Kidney (tissue), 14 donors: ENCODE data around the gene SARM1. TPM values are rescaled to one million over a fixed set of nuclear protein-coding genes. Genes with fewer than 3 reads are reported as not detected.

Source experiments
- DNase-seq, 5 donors: peaks; one replicate each; pipeline ENCODE4 v3.0.0-alpha.2; 2013 to 2020
- FAIRE-seq: peaks from 2 replicates; lab custom pipeline; 2012; peaks lifted over from hg19 to GRCh38; lab: Jason Lieb, UNC
- H3K27ac ChIP-seq, 2 donors: one replicate each; pipeline ENCODE4 v1.7.0; 2013; ENCODE audit warnings: low read depth in 2 of 2, low read length in 2 of 2, inconsistent platforms in 1 of 2
- H3K27me3 ChIP-seq: one replicate; pipeline ENCODE4 v1.7.1; 2013; ENCODE audit warnings: low read length, inconsistent platforms; ENCODE audit not compliant: control insufficient read depth, insufficient read depth
- H3K36me3 ChIP-seq, 3 donors: one replicate each; pipeline versions ENCODE4 v1.7.0 to v1.7.1; 2013; ENCODE audit warnings: low read length in 3 of 3, control low read depth in 1 of 3, inconsistent platforms in 1 of 3; ENCODE audit not compliant: insufficient read depth in 3 of 3, control insufficient read depth in 2 of 3
- H3K4me1 ChIP-seq, 3 donors: one replicate each; pipeline versions ENCODE4 v1.7.0 to v1.7.1; 2013; ENCODE audit warnings: low read length in 3 of 3, inconsistent platforms in 1 of 3, low read depth in 1 of 3; ENCODE audit not compliant: control insufficient read depth in 2 of 3, insufficient read depth in 2 of 3
- H3K4me3 ChIP-seq, 3 donors: one replicate each; pipeline versions ENCODE4 v1.7.0 to v1.8.1; 2013; ENCODE audit warnings: low read length in 3 of 3, control low read depth in 1 of 3, inconsistent platforms in 1 of 3
- H3K9ac ChIP-seq, 3 donors: one replicate each; pipeline versions ENCODE4 v1.7.0 to v1.7.1; 2013; ENCODE audit warnings: low read length in 3 of 3, control low read depth in 1 of 3, inconsistent platforms in 1 of 3
- H3K9me3 ChIP-seq, 3 donors: one replicate each; pipeline versions ENCODE4 v1.7.0 to v1.7.1; 2013; ENCODE audit warnings: low read length in 3 of 3, control low read depth in 1 of 3, inconsistent platforms in 1 of 3; ENCODE audit not compliant: control insufficient read depth in 2 of 3, insufficient read depth in 1 of 3
- CTCF ChIP-seq: IDR thresholded peaks from 3 replicates; pipeline ENCODE4 v1.5.1; 2012; ENCODE audit warnings: mild to moderate bottlenecking, moderate library complexity, borderline replicate concordance; ENCODE audit not compliant: insufficient read depth; ENCODE audit errors: extremely low read depth
- intact Hi-C: fragments of 100-400 bp; cut with DNase I; formaldehyde crosslinking; loops from one replicate; pipeline ENCODE4 v1.11.1; 2022
- microRNA-seq: library from miRNA; unstranded; fragments of <30 nt; microRNA quantifications from one replicate; pipeline ENCODE4 v1.2.0, GENCODE V29; 2020
- polyA plus RNA-seq: library from polyadenylated mRNA; stranded (reverse); fragments of 350-450 nt; fragmentation: Illumina TruSeq; extraction: RNeasy Lipid Tissue Mini Kit (QIAGEN cat#74804); gene quantifications from one replicate; pipeline ENCODE4 v1.2.3, GENCODE V29; 2014; ENCODE audit warnings: low read depth, low replicate concordance; ENCODE audit not compliant: insufficient read depth
- total RNA-seq: library from RNA; stranded (reverse); fragmentation: NEBNext Ultra II Directional; extraction: Animal tissue kit (Norgen Biotek cat#: 25700); gene quantifications from one replicate; pipeline ENCODE4 v1.2.1, GENCODE V29; 2021
- donor health status: control.
- donor health status: control.
- donor health status: control.
- donor health status: control.
- donor health status: control.
- donor health status: DM: yes; HTN: yes; CAD: no.
- donor health status: Normal renal cell carcinoma (clear cell type).

Gene SARM1
- total and polyA plus RNA-seq, 2 donors from 2014 or later: 10.4 to 23.8 TPM

GRCh38 chr17:28447396-28447760 is 75.9 kb downstream of the SARM1 start:
- H3K36me3 ChIP-seq: no peaks in the 10 kb centered on the region
- intact Hi-C loops: no loop called here
- H3K4me1 ChIP-seq: no peaks in the 10 kb centered on the region
- no peak for TF ChIP-seq CTCF
- DNase-seq (no peak), FAIRE-seq (no peak)
- no peak overlapping the region for H3K27ac ChIP-seq
- no peak overlapping the region for H3K9ac ChIP-seq
- no peak overlapping the region for H3K4me3 ChIP-seq
- no peaks in the 10 kb centered on the region for H3K27me3 ChIP-seq
- no peaks in the 10 kb centered on the region for H3K9me3 ChIP-seq

GRCh38 chr17:28449859-28450258 is 78.4 kb downstream of the SARM1 start:
- FAIRE-seq (no peak), DNase-seq (no peak)
- Histone ChIP-seq H3K27ac (no peak overlapping the region), H3K4me3 (no peak overlapping the region), H3K36me3 (no peaks in the 10 kb centered on the region), H3K9ac (no peak overlapping the region), H3K9me3 (no peaks in the 10 kb centered on the region), H3K27me3 (no peaks in the 10 kb centered on the region), H3K4me1 (no peaks in the 10 kb centered on the region)
- no peak for TF ChIP-seq CTCF
- intact Hi-C loops: no loop called here

Small RNA genes lying within 50 kb of the gene (microRNA-seq; reads per million reads assigned to microRNA genes)
- not detected for gene MIR4723

Other genes with a start within 250 kb of the SARM1 start
- gene TMEM97, start 52.5 kb upstream of the SARM1 start, total RNA-seq: 11.6 TPM
- 10.2 TPM for gene TMEM97, start 52.5 kb upstream of the SARM1 start, polyA plus RNA-seq
- gene IFT20, start 36.2 kb upstream of the SARM1 start, total RNA-seq: 37.5 TPM
- gene IFT20, start 36.2 kb upstream of the SARM1 start, polyA plus RNA-seq: 52.6 TPM
- gene TNFAIP1, start 35.9 kb upstream of the SARM1 start, total RNA-seq: 83.9 TPM
- 28.9 TPM for gene TNFAIP1, start 35.9 kb upstream of the SARM1 start, polyA plus RNA-seq
- 84.9 TPM for gene POLDIP2, start 14.2 kb upstream of the SARM1 start, total RNA-seq
- gene POLDIP2, start 14.2 kb upstream of the SARM1 start, polyA plus RNA-seq: 174 TPM
- not detected for gene SEBOX, start 6.5 kb upstream of the SARM1 start, total RNA-seq
- gene SEBOX, start 6.5 kb upstream of the SARM1 start, polyA plus RNA-seq: not detected
- gene VTN, start 1.4 kb upstream of the SARM1 start, total RNA-seq: 0.98 TPM
- gene VTN, start 1.4 kb upstream of the SARM1 start, polyA plus RNA-seq: 3.5 TPM
- 14.7 TPM for gene SLC46A1, start 34.5 kb downstream of the SARM1 start, total RNA-seq
- gene SLC46A1, start 34.5 kb downstream of the SARM1 start, polyA plus RNA-seq: 9.7 TPM
- 1.1 TPM for gene SLC13A2, start 102.0 kb downstream of the SARM1 start, total RNA-seq
- 69.0 TPM for gene SLC13A2, start 102.0 kb downstream of the SARM1 start, polyA plus RNA-seq
- gene FOXN1, start 134.7 kb downstream of the SARM1 start, total RNA-seq: not detected
- not detected for gene FOXN1, start 134.7 kb downstream of the SARM1 start, polyA plus RNA-seq
- gene UNC119, start 180.9 kb downstream of the SARM1 start, total RNA-seq: 19.0 TPM
- 60.7 TPM for gene UNC119, start 180.9 kb downstream of the SARM1 start, polyA plus RNA-seq
- gene PIGS, start 199.8 kb downstream of the SARM1 start, total RNA-seq: 75.0 TPM
- gene PIGS, start 199.8 kb downstream of the SARM1 start, polyA plus RNA-seq: 60.6 TPM
- 7.1 TPM for gene ALDOC, start 205.2 kb downstream of the SARM1 start, total RNA-seq
- gene ALDOC, start 205.2 kb downstream of the SARM1 start, polyA plus RNA-seq: 21.9 TPM
- 7.4 TPM for gene SPAG5, start 227.3 kb downstream of the SARM1 start, total RNA-seq
- gene SPAG5, start 227.3 kb downstream of the SARM1 start, polyA plus RNA-seq: 123 TPM
- gene RSKR, start 242.5 kb downstream of the SARM1 start, total RNA-seq: 10.2 TPM
- 4.1 TPM for gene RSKR, start 242.5 kb downstream of the SARM1 start, polyA plus RNA-seq